Measurements from ENCODE around the gene GABRD.

- TF ChIP-seq CTCF (IDR thresholded peaks at IDR 0.05; ENCODE audit: low read depth, low read length) = no peak
- no peak for TF ChIP-seq EZH2phosphoT487 (IDR thresholded peaks at IDR 0.05; ENCODE audit: low read depth)
Observed at GRCh38 chr1:2078170-2078569, 59.0 kb downstream of the GABRD start.
